Activated CD8-positive, alpha-beta memory T cell treated with anti-CD3 and anti-CD28 coated beads, Interleukin-2, amount 50 U/mL, for 1 hour (primary cell): ENCODE measurements around the gene INO80E.

ENCODE experiments used
- DNase-seq: peaks from one replicate; pipeline ENCODE4 v3.0.0-alpha.2; 2020; ENCODE audit errors: extremely low read depth

INO80E gene

GRCh38 chr16:29992344-29992967, 3.6 kb upstream of the INO80E start:
- DNase-seq = no peak

GRCh38 chr16:29993191-29993902, 2.7 kb upstream of the INO80E start:
- no peak for DNase-seq

GRCh38 chr16:29993903-29994599, 2.0 kb upstream of the INO80E start:
- no peak for DNase-seq

GRCh38 chr16:29994600-29995323, 1.3 kb upstream of the INO80E start:
- DNase-seq = no peak

GRCh38 chr16:29995324-29995910, 624 bp upstream of the INO80E start, which contains the start of gene HIRIP3:
HIRIP3 (minus strand) TSS chr16:29995617; CDS start chr16:29995605, 12 bp downstream.
- DNase-seq = peak; percentile 66

GRCh38 chr16:29996766-29997250, 767 bp downstream of the INO80E start:
- DNase-seq = no peak

- DNase-seq = no peak
Observed at GRCh38 chr16:29999605-30000004, 3.6 kb downstream of the INO80E start.

GRCh38 chr16:30000735-30001631, 4.9 kb downstream of the INO80E start:
- DNase-seq = no peak

GRCh38 chr16:30002614-30003346, 6.7 kb downstream of the INO80E start:
- no peak for DNase-seq

- no peak for DNase-seq
Observed at GRCh38 chr16:30003670-30004423, 7.8 kb downstream of the INO80E start.

GRCh38 chr16:30004424-30004776, 8.4 kb downstream of the INO80E start:
- DNase-seq = no peak

- DNase-seq = no peak
Observed at GRCh38 chr16:30004811-30005242, 8.8 kb downstream of the INO80E start.

- DNase-seq = peak; percentile 12
Observed at GRCh38 chr16:30005341-30006094, 9.5 kb downstream of the INO80E start.

GRCh38 chr16:30006095-30006473, 10.0 kb downstream of the INO80E start:
- no peak for DNase-seq

GRCh38 chr16:30006659-30007377, 10.8 kb downstream of the INO80E start:
- DNase-seq = no peak

GRCh38 chr16:30007378-30007895, 11.4 kb downstream of the INO80E start:
- DNase-seq = no peak

- no peak for DNase-seq
Observed at GRCh38 chr16:30009085-30009862, 13.2 kb downstream of the INO80E start.
